CD14-positive monocyte (primary cell): ENCODE results near the gene AGAP1. TPM values are rescaled to one million over a fixed set of nuclear protein-coding genes. Genes with fewer than 3 reads are reported as not detected.

Source experiments
- DNase-seq, 3 donors: peaks; one replicate each; pipeline ENCODE4 v3.0.0-alpha.2; 2011 to 2022
- H2AFZ ChIP-seq: 2 replicates; pipeline ENCODE4 v1.6.0; 2012; ENCODE audit warnings: mild to moderate bottlenecking, low read depth, low read length, inconsistent platforms; ENCODE audit not compliant: insufficient read depth, poor library complexity, severe bottlenecking
- H3K27ac ChIP-seq, 2 donors: 1 replicate in 1 of 2; 2 replicates in 1 of 2; pipeline ENCODE4 v1.5.1; 2012 to 2013; ENCODE audit warnings: low read length in 2 of 2, control low read depth in 1 of 2, inconsistent platforms in 1 of 2, low read depth in 1 of 2, mild to moderate bottlenecking in 1 of 2
- H3K27me3 ChIP-seq, 2 donors: one replicate each; pipeline versions ENCODE4 v1.6.0 to v1.6.1; 2011 to 2013; ENCODE audit warnings: low read length in 2 of 2; ENCODE audit not compliant: control insufficient read depth in 2 of 2, insufficient read depth in 2 of 2
- H3K36me3 ChIP-seq, 2 donors: replicated peaks in 1 of 2; 1 replicate in 1 of 2; 2 replicates in 1 of 2; pipeline versions ENCODE4 v1.5.1 to v1.6.1; 2012 to 2013; ENCODE audit warnings: low read length in 2 of 2, control low read depth in 1 of 2, inconsistent platforms in 1 of 2, mild to moderate bottlenecking in 1 of 2; ENCODE audit not compliant: insufficient read depth in 2 of 2, control insufficient read depth in 1 of 2
- H3K4me1 ChIP-seq, 2 donors: 1 replicate in 1 of 2; 2 replicates in 1 of 2; pipeline versions ENCODE4 v1.5.1 to v1.6.1; 2012 to 2013; ENCODE audit warnings: low read length in 2 of 2, control low read depth in 1 of 2, inconsistent platforms in 1 of 2, mild to moderate bottlenecking in 1 of 2, moderate library complexity in 1 of 2; ENCODE audit not compliant: insufficient read depth in 2 of 2, control insufficient read depth in 1 of 2
- H3K4me2 ChIP-seq: replicated peaks from 2 replicates; pipeline ENCODE3; 2012; ENCODE audit warnings: low read length, moderate library complexity, mild to moderate bottlenecking; ENCODE audit not compliant: poor library complexity, severe bottlenecking; ENCODE audit errors: extremely low read depth
- H3K4me3 ChIP-seq, 3 experiments: fragments of 200-600 bp in 1 of 3; sonication (generic) in 1 of 3; replicated peaks in 1 of 3; 1 replicate in 2 of 3; 2 replicates in 1 of 3; pipeline ENCODE4 v1.5.1; 2011 to 2013; ENCODE audit warnings: low read length in 3 of 3, mild to moderate bottlenecking in 3 of 3, control low read depth in 2 of 3, low read depth in 2 of 3, inconsistent platforms in 1 of 3, moderate library complexity in 1 of 3
- H3K79me2 ChIP-seq: 2 replicates; pipeline ENCODE4 v1.6.0; 2012; ENCODE audit warnings: mild to moderate bottlenecking, control low read depth, inconsistent platforms, low read length, moderate library complexity; ENCODE audit not compliant: insufficient read depth
- H3K9ac ChIP-seq: 2 replicates; pipeline ENCODE4 v1.6.0; 2017; ENCODE audit warnings: low read length, mild to moderate bottlenecking; ENCODE audit not compliant: insufficient read depth, poor library complexity, severe bottlenecking
- H3K9me3 ChIP-seq, 2 donors: replicated peaks in 1 of 2; 1 replicate in 1 of 2; 2 replicates in 1 of 2; pipeline versions ENCODE4 v1.5.1 to v1.6.1; 2012 to 2013; ENCODE audit warnings: low read length in 2 of 2, control low read depth in 1 of 2; ENCODE audit not compliant: control insufficient read depth in 1 of 2, insufficient read depth in 1 of 2
- H4K20me1 ChIP-seq: 2 replicates; pipeline ENCODE4 v1.6.0; 2012; ENCODE audit warnings: mild to moderate bottlenecking, low read length, control low read depth, moderate library complexity; ENCODE audit not compliant: insufficient read depth
- H3K27ac Mint-ChIP-seq, 7 donors: one replicate each; pipeline ENCODE4 v1.8.0; 2020; ENCODE audit warnings: mild to moderate bottlenecking in 7 of 7, mixed read lengths in 7 of 7, moderate library complexity in 6 of 7, inconsistent platforms in 2 of 7
- H3K27me3 Mint-ChIP-seq, 3 donors: one replicate each; pipeline ENCODE4 v1.8.0; 2021 to 2022; ENCODE audit warnings: low read depth in 3 of 3, mild to moderate bottlenecking in 3 of 3, mixed read lengths in 3 of 3, moderate library complexity in 3 of 3, inconsistent platforms in 1 of 3
- H3K36me3 Mint-ChIP-seq, 2 donors: one replicate each; pipeline ENCODE4 v1.8.0; 2020; ENCODE audit warnings: mixed read lengths in 2 of 2, inconsistent platforms in 1 of 2, mild to moderate bottlenecking in 1 of 2
- H3K4me1 Mint-ChIP-seq: one replicate; pipeline ENCODE4 v1.8.0; 2020; ENCODE audit warnings: mild to moderate bottlenecking, mixed read lengths
- H3K4me3 Mint-ChIP-seq, 2 donors: one replicate each; pipeline ENCODE4 v1.8.0; 2020; ENCODE audit warnings: mild to moderate bottlenecking in 2 of 2, mixed read lengths in 2 of 2, moderate library complexity in 1 of 2
- H3K9me3 Mint-ChIP-seq, 7 donors: one replicate each; pipeline ENCODE4 v1.8.0; 2020 to 2022; ENCODE audit warnings: mixed read lengths in 7 of 7, mild to moderate bottlenecking in 6 of 7, moderate library complexity in 6 of 7, inconsistent platforms in 2 of 7
- WGBS: methylation state at CpG from one replicate; pipeline ENCODE4 v1.1.5; 2013; ENCODE audit warnings: missing lambda C conversion rate; ENCODE audit not compliant: insufficient coverage; 5-methylcytosine and 5-hydroxymethylcytosine counted together
- intact Hi-C, 2 donors: fragments of 100-400 bp; cut with micrococcal nuclease; formaldehyde crosslinking; loops; one replicate each; pipeline versions ENCODE4 v1.15.0 to v1.15.1; 2023
- polyA plus RNA-seq, 3 donors: library from polyadenylated mRNA; depleted of rRNA in 1 of 3; unstranded in 2 of 3; stranded (reverse) in 1 of 3; fragments of 300-500 nt in 2 of 3; fragments of >200 nt in 1 of 3; fragmentation: Illumina TruSeq in 2 of 3; gene quantifications; 1 replicate in 2 of 3; 2 replicates in 1 of 3; pipeline ENCODE4 v1.2.3, GENCODE V29; 2012 to 2021
- TF ChIP-seq, protein P1 (sequence below): fragments of 200-600 bp; IDR thresholded peaks from one replicate; pipeline ENCODE4 v1.8.0; 2022; ENCODE audit warnings: antibody characterized with exemption, mild to moderate bottlenecking

AGAP1 gene
- polyA plus RNA-seq, 3 donors = 0.12 TPM; not detected in 2

DNA sequence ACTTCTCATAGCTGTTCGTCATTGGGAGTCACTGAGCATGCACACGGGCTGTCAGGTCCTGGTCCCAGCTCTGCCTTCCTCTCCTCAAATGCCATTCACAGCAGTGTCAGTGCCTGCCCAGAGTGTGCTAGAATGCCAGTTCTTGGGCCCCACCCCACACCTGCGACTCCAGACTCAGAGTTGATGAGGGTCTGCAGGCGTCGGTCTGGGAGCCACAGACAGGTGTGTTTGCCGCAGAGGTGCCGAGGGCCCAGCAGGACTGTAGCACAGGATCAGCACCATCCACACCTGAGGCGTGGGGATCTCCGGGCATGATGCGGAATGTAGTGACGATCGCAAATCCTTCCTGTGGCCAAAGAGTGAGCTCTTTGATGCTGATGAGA, 56.5 kb downstream of the AGAP1 start:
- no peak overlapping the region for H3K4me3 ChIP-seq
- peaks cover 0 to 4% of the 10 kb centered on the region in 2 donors for H3K27me3 ChIP-seq
- H3K9me3 Mint-ChIP-seq = no peaks in the 10 kb centered on the region
- TF ChIP-seq, protein P1, sequence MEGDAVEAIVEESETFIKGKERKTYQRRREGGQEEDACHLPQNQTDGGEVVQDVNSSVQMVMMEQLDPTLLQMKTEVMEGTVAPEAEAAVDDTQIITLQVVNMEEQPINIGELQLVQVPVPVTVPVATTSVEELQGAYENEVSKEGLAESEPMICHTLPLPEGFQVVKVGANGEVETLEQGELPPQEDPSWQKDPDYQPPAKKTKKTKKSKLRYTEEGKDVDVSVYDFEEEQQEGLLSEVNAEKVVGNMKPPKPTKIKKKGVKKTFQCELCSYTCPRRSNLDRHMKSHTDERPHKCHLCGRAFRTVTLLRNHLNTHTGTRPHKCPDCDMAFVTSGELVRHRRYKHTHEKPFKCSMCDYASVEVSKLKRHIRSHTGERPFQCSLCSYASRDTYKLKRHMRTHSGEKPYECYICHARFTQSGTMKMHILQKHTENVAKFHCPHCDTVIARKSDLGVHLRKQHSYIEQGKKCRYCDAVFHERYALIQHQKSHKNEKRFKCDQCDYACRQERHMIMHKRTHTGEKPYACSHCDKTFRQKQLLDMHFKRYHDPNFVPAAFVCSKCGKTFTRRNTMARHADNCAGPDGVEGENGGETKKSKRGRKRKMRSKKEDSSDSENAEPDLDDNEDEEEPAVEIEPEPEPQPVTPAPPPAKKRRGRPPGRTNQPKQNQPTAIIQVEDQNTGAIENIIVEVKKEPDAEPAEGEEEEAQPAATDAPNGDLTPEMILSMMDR = no peak
- H3K4me2 ChIP-seq = no peak overlapping the region
- no peak overlapping the region for H3K9ac ChIP-seq
- intact Hi-C loops = no loop called here
- H3K36me3 ChIP-seq = no peaks in the 10 kb centered on the region
- no peak overlapping the region for H3K4me3 Mint-ChIP-seq
- no peaks in the 10 kb centered on the region for H4K20me1 ChIP-seq
- H3K4me1 Mint-ChIP-seq = peaks cover 5% of the 10 kb centered on the region
- no peak overlapping the region for H3K27ac Mint-ChIP-seq
- no peaks in the 10 kb centered on the region for H3K36me3 Mint-ChIP-seq
- H3K4me1 ChIP-seq = peaks cover 3% of the 10 kb centered on the region in 2 donors
- H3K79me2 ChIP-seq = no peaks in the 10 kb centered on the region
- no peak overlapping the region for H3K27ac ChIP-seq
- H3K27me3 Mint-ChIP-seq = peaks cover 11 to 21% (median 16%) of the 10 kb centered on the region in 3 donors
- H3K9me3 ChIP-seq = no peaks in the 10 kb centered on the region
- WGBS = 95% methylated on average over 7 of the region's 12 CpGs
- H2AFZ ChIP-seq = no peak overlapping the region
- DNase-seq = no peak

DNA sequence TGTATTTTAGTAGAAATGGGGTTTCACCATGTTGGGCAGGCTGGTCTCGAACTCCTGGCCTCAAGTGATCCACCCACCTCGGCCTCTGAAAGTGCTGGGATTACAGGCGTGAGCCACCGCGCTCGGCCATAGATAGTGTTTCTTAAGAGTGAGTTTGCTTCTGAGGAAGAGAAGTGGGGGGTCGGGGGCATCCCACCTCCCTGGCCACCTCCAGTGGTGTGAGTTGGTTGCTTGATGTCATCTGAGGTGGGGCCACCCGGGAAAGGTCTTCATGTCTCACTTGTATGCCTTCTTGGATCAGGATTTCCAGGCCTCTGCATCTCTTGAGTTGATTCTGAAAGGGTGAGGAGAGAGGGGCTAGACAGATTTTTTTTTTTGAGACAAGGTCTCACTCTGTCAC, 57.1 kb downstream of the AGAP1 start:
- Mint-ChIP-seq H3K4me3 (no peak overlapping the region), H3K27me3 (peaks cover 11 to 21% (median 16%) of the 10 kb centered on the region in 3 donors), H3K9me3 (no peaks in the 10 kb centered on the region), H3K36me3 (no peaks in the 10 kb centered on the region), H3K27ac (no peak overlapping the region), H3K4me1 (peaks cover 11% of the 10 kb centered on the region)
- H2AFZ ChIP-seq = no peak overlapping the region
- intact Hi-C loops = no loop called here
- peaks cover 4 to 8% of the 10 kb centered on the region in 2 donors for H3K4me1 ChIP-seq
- no peak overlapping the region for H3K4me3 ChIP-seq
- no peaks in the 10 kb centered on the region for H4K20me1 ChIP-seq
- H3K9me3 ChIP-seq = no peaks in the 10 kb centered on the region
- WGBS = 84% methylated on average over 7 of the region's 8 CpGs
- H3K9ac ChIP-seq = no peak overlapping the region
- H3K79me2 ChIP-seq = no peaks in the 10 kb centered on the region
- no peaks in the 10 kb centered on the region for H3K36me3 ChIP-seq
- H3K4me2 ChIP-seq = no peak overlapping the region
- TF ChIP-seq, protein P1 = no peak
- DNase-seq = no peak
- H3K27ac ChIP-seq = no peak overlapping the region
- H3K27me3 ChIP-seq = peaks cover 0 to 4% of the 10 kb centered on the region in 2 donors
